ENCODE data around the gene EFS. TPM values are rescaled to one million over a fixed set of nuclear protein-coding genes. Genes with fewer than 3 reads are reported as not detected.
"Not testable (repeated sequence)": the region's sequence is repeated elsewhere in the genome, so short reads cannot be mapped to it uniquely, and the experiment has no call there.

The EFS gene
- total RNA-seq, 1 donor from 2014 or later, result 29.6 TPM

GRCh38 chr14:23403139-23403438, 38.1 kb upstream of the EFS start:
- H3K4me3 Mint-ChIP-seq (ENCODE audit: unreplicated experiment), result no peak overlapping the region
- H3K27ac Mint-ChIP-seq (ENCODE audit: unreplicated experiment), result no peak overlapping the region
- DNase-seq (ENCODE audit: low spot score), result no peak
- H3K36me3 Mint-ChIP-seq (ENCODE audit: low read depth), result no peaks in the 10 kb centered on the region
- no peaks in the 10 kb centered on the region for H3K4me1 Mint-ChIP-seq (ENCODE audit: low read depth)
- TF ChIP-seq CTCF (IDR thresholded peaks at IDR 0.05), result no peak
- peaks cover 48% of the 10 kb centered on the region for H3K27me3 Mint-ChIP-seq (ENCODE audit: low read depth)
- no peaks in the 10 kb centered on the region for H3K9me3 Mint-ChIP-seq (ENCODE audit: low read depth)

- H3K4me3 Mint-ChIP-seq (ENCODE audit: unreplicated experiment), result no peak overlapping the region
- no peak for DNase-seq (ENCODE audit: low spot score)
- no peaks in the 10 kb centered on the region for H3K9me3 Mint-ChIP-seq (ENCODE audit: low read depth)
- H3K36me3 Mint-ChIP-seq (ENCODE audit: low read depth), result no peaks in the 10 kb centered on the region
- H3K4me1 Mint-ChIP-seq (ENCODE audit: low read depth), result no peaks in the 10 kb centered on the region
- H3K27me3 Mint-ChIP-seq (ENCODE audit: low read depth), result peaks cover 45% of the 10 kb centered on the region
- TF ChIP-seq CTCF (IDR thresholded peaks at IDR 0.05), result no peak
- H3K27ac Mint-ChIP-seq (ENCODE audit: unreplicated experiment), result no peak overlapping the region
These were observed 37.5 kb upstream of the EFS start for GRCh38 chr14:23402296-23403138.

GRCh38 chr14:23401291-23401690, 36.3 kb upstream of the EFS start:
- Mint-ChIP-seq H3K27me3 (ENCODE audit: low read depth) (peaks cover 39% of the 10 kb centered on the region), H3K36me3 (ENCODE audit: low read depth) (no peaks in the 10 kb centered on the region), H3K4me3 (ENCODE audit: unreplicated experiment) (no peak overlapping the region), H3K27ac (ENCODE audit: unreplicated experiment) (no peak overlapping the region), H3K4me1 (ENCODE audit: low read depth) (no peaks in the 10 kb centered on the region), H3K9me3 (ENCODE audit: low read depth) (no peaks in the 10 kb centered on the region)
- TF ChIP-seq CTCF (IDR thresholded peaks at IDR 0.05), result no peak
- no peak for DNase-seq (ENCODE audit: low spot score)

GRCh38 chr14:23400496-23401149, 35.7 kb upstream of the EFS start:
- H3K27ac Mint-ChIP-seq (ENCODE audit: unreplicated experiment); H3K36me3 Mint-ChIP-seq (ENCODE audit: low read depth); H3K4me1 Mint-ChIP-seq (ENCODE audit: low read depth): not testable (repeated sequence)

GRCh38 chr14:23399591-23399990, 34.6 kb upstream of the EFS start:
- H3K9me3 Mint-ChIP-seq (ENCODE audit: low read depth), result no peaks in the 10 kb centered on the region
- DNase-seq (ENCODE audit: low spot score), result no peak
- H3K4me3 Mint-ChIP-seq (ENCODE audit: unreplicated experiment), result no peak overlapping the region
- H3K27me3 Mint-ChIP-seq (ENCODE audit: low read depth), result peaks cover 33% of the 10 kb centered on the region
- no peak for TF ChIP-seq CTCF (IDR thresholded peaks at IDR 0.05)
- H3K36me3 Mint-ChIP-seq (ENCODE audit: low read depth), result no peaks in the 10 kb centered on the region
- no peaks in the 10 kb centered on the region for H3K4me1 Mint-ChIP-seq (ENCODE audit: low read depth)
- no peak overlapping the region for H3K27ac Mint-ChIP-seq (ENCODE audit: unreplicated experiment)

More at GRCh38 chr14:23400496-23401149, 35.7 kb upstream of the EFS start:
- H3K27me3 Mint-ChIP-seq (ENCODE audit: low read depth), result peaks cover 35% of the 10 kb centered on the region
- DNase-seq (ENCODE audit: low spot score); H3K4me3 Mint-ChIP-seq (ENCODE audit: unreplicated experiment); H3K9me3 Mint-ChIP-seq (ENCODE audit: low read depth): not testable (repeated sequence)
